Endothelial cell of umbilical vein (primary cell): ENCODE measurements around the gene SPACA9. TPM values are rescaled to one million over a fixed set of nuclear protein-coding genes. Genes with fewer than 3 reads are reported as not detected.

Source experiments
- BruUV-seq: library from RNA; stranded (reverse); fragments of 400-500 nt; replicated peaks from 2 replicates; lab custom pipeline; 2021; lab: Mats Ljungman, UMichigan
- CTCF ChIA-PET: fragments of 300-600, 350-600 bp; sonication (Branson Sonifier 250); formaldehyde crosslinking; loops from one replicate; lab custom pipeline; 2021; ENCODE audit warnings: antibody characterized with exemption, inconsistent platforms; lab: Charles Lee
- POLR2A ChIA-PET: fragments of 300-600, 350-600 bp; sonication (Branson Sonifier 250); formaldehyde crosslinking; loops from one replicate; lab custom pipeline; 2021; ENCODE audit warnings: antibody characterized with exemption, inconsistent platforms; lab: Charles Lee
- DNase-seq: peaks from one replicate; pipeline ENCODE4 v3.0.0-alpha.2; 2011; ENCODE audit warnings: low read depth, low spot score
- FAIRE-seq: peaks from 2 replicates; lab custom pipeline; 2011; peaks lifted over from hg19 to GRCh38; lab: Jason Lieb, UNC
- H2AFZ ChIP-seq: 2 replicates; pipeline ENCODE4 v1.6.0; 2012; ENCODE audit warnings: low read depth, low read length, control low read depth, inconsistent platforms
- H3K27ac ChIP-seq: 2 replicates; pipeline ENCODE4 v1.5.1; 2011; ENCODE audit warnings: low read depth, mild to moderate bottlenecking, control low read depth, low read length, moderate library complexity; ENCODE audit not compliant: insufficient read depth
- H3K27me3 ChIP-seq, 2 experiments: 2 replicates each; pipeline versions ENCODE4 v1.6.0 to v1.6.1; 2011; ENCODE audit warnings: low read length in 2 of 2, mixed read lengths in 1 of 2; ENCODE audit not compliant: control insufficient read depth in 2 of 2, insufficient read depth in 2 of 2
- H3K36me3 ChIP-seq, 2 experiments: 2 replicates in 1 of 2; 3 replicates in 1 of 2; pipeline ENCODE4 v1.5.1; 2011; ENCODE audit warnings: low read length in 2 of 2, mild to moderate bottlenecking in 1 of 2, moderate library complexity in 1 of 2; ENCODE audit not compliant: control insufficient read depth in 2 of 2, insufficient read depth in 2 of 2; ENCODE audit errors: extremely low read depth in 1 of 2
- H3K4me1 ChIP-seq: 3 replicates; pipeline ENCODE4 v1.5.1; 2011; ENCODE audit warnings: mild to moderate bottlenecking, low read length; ENCODE audit not compliant: control insufficient read depth, insufficient read depth; ENCODE audit errors: extremely low read depth
- H3K4me2 ChIP-seq: 2 replicates; pipeline ENCODE4 v1.6.1; 2011; ENCODE audit warnings: low read length, control low read depth, mixed read lengths; ENCODE audit not compliant: insufficient read depth
- H3K4me3 ChIP-seq, 3 experiments: fragments of 200-600 bp in 1 of 3; sonication (generic), shearing (Covaris generic) in 1 of 3; replicated peaks in 1 of 3; 2 replicates each; pipeline ENCODE4 v1.5.1; 2011 to 2016; ENCODE audit warnings: control low read depth in 3 of 3, low read length in 3 of 3, mild to moderate bottlenecking in 2 of 3, inconsistent platforms in 1 of 3, low read depth in 1 of 3, moderate library complexity in 1 of 3; ENCODE audit not compliant: insufficient read depth in 1 of 3
- H3K79me2 ChIP-seq: 2 replicates; pipeline ENCODE4 v1.6.0; 2012; ENCODE audit warnings: low read length, inconsistent platforms; ENCODE audit not compliant: control insufficient read depth, insufficient read depth
- H3K9ac ChIP-seq: replicated peaks from 2 replicates; pipeline ENCODE3; 2011; ENCODE audit warnings: low read length, control low read depth; ENCODE audit not compliant: insufficient read depth; ENCODE audit errors: extremely low read depth
- H3K9me1 ChIP-seq: replicated peaks from 3 replicates; pipeline ENCODE4 v1.6.0; 2011; ENCODE audit warnings: mild to moderate bottlenecking, low read length; ENCODE audit not compliant: control insufficient read depth, insufficient read depth; ENCODE audit errors: extremely low read depth
- H3K9me3 ChIP-seq: replicated peaks from 2 replicates; pipeline ENCODE4 v1.5.1; 2012; ENCODE audit warnings: low read length, inconsistent platforms; ENCODE audit not compliant: control insufficient read depth, insufficient read depth
- H4K20me1 ChIP-seq: replicated peaks from 2 replicates; pipeline ENCODE3; 2011; ENCODE audit warnings: mild to moderate bottlenecking, low read length; ENCODE audit not compliant: control insufficient read depth, insufficient read depth; ENCODE audit errors: extremely low read depth
- CTCF ChIP-seq, 2 donors: IDR thresholded peaks; 1 replicate in 1 of 2; 2 replicates in 1 of 2; pipeline ENCODE4 v1.5.1; 2011; ENCODE audit warnings: low read length in 2 of 2, mild to moderate bottlenecking in 2 of 2, moderate library complexity in 2 of 2, control low read depth in 1 of 2, inconsistent platforms in 1 of 2, low read depth in 1 of 2; ENCODE audit not compliant: insufficient read depth in 1 of 2; ENCODE audit errors: extremely low read depth in 1 of 2
- EZH2 ChIP-seq: IDR thresholded peaks from 2 replicates; pipeline ENCODE4 v1.6.1; 2012; ENCODE audit warnings: borderline replicate concordance, low read depth, mild to moderate bottlenecking, moderate library complexity, low read length, inconsistent platforms; ENCODE audit not compliant: severe bottlenecking
- FOS ChIP-seq: IDR thresholded peaks from 2 replicates; pipeline ENCODE4 v1.6.1; 2011; ENCODE audit warnings: mild to moderate bottlenecking, low read length, moderate library complexity, borderline replicate concordance; ENCODE audit not compliant: insufficient read depth
- GATA2 ChIP-seq: IDR thresholded peaks from 2 replicates; pipeline ENCODE4 v1.7.0; 2011; ENCODE audit warnings: low read depth, mild to moderate bottlenecking, moderate library complexity, mixed read lengths, low read length; ENCODE audit not compliant: insufficient read length, insufficient read depth
- JUN ChIP-seq: IDR thresholded peaks from 2 replicates; pipeline ENCODE4 v1.6.1; 2011; ENCODE audit warnings: borderline replicate concordance, low read depth; ENCODE audit not compliant: insufficient read length, insufficient read depth
- MAX ChIP-seq: IDR thresholded peaks from 2 replicates; pipeline ENCODE4 v1.6.1; 2011; ENCODE audit not compliant: insufficient read depth, insufficient read length
- MYC ChIP-seq: IDR thresholded peaks from one replicate; pipeline ENCODE4 v1.6.1; 2011; ENCODE audit warnings: mild to moderate bottlenecking, low read depth, low read length
- POLR2A ChIP-seq: IDR thresholded peaks from 2 replicates; pipeline ENCODE4 v1.6.1; 2012; ENCODE audit warnings: low read depth, mild to moderate bottlenecking, control low read depth, low read length
- POLR2AphosphoS5 ChIP-seq: IDR thresholded peaks from 2 replicates; pipeline ENCODE4 v1.6.1; 2012; ENCODE audit warnings: low read depth, mild to moderate bottlenecking, control low read depth, low read length, moderate library complexity; ENCODE audit not compliant: insufficient read depth
- dilution Hi-C: fragments of 300-500 bp; cut with MboI; formaldehyde crosslinking; loops from one replicate; pipeline ENCODE4 v1.15.0; 2019; ENCODE audit warnings: low sequenced_read_pairs; ENCODE audit not compliant: extremely low pct_ligation_motif_present
- intact Hi-C: fragments of 100-400 bp; cut with micrococcal nuclease; formaldehyde crosslinking; loops from one replicate; pipeline ENCODE4 v1.10.0; 2022
- polyA plus RNA-seq, 4 experiments: library from polyadenylated mRNA; depleted of rRNA in 3 of 4; stranded (reverse) in 3 of 4; unstranded in 1 of 4; fragments of >200 nt; gene quantifications; 2 replicates each; pipeline versions ENCODE4 v1.2.1 to v1.2.3, GENCODE V29; 2011 to 2012; ENCODE audit warnings: missing spikeins in 1 of 4
- total RNA-seq: library from RNA; stranded (reverse); gene quantifications from 2 replicates; pipeline ENCODE4 v1.2.3, GENCODE V29; 2021

The SPACA9 gene
- total and polyA plus RNA-seq, 2 donors (not counting 3 experiments of a cell fraction or from before 2014, with no cell fraction given), result 2.6 to 3.6 TPM

- FAIRE-seq, result no peak
- no TSS peak for BruUV-seq
- Histone ChIP-seq H3K4me2 (no peak overlapping the region), H3K27me3 (no peaks in the 10 kb centered on the region), H3K9ac (no peak overlapping the region), H3K79me2 (no peaks in the 10 kb centered on the region), H3K4me1 (no peaks in the 10 kb centered on the region), H2AFZ (no peak overlapping the region), H3K4me3 (no peak overlapping the region), H3K36me3 (no peaks in the 10 kb centered on the region), H3K9me1 (no peaks in the 10 kb centered on the region), H3K9me3 (no peaks in the 10 kb centered on the region), H3K27ac (no peak overlapping the region), H4K20me1 (no peaks in the 10 kb centered on the region)
- CTCF ChIA-PET, result no interaction called here
- TF ChIP-seq POLR2AphosphoS5 (no peak), FOS (no peak), GATA2 (no peak), POLR2A (no peak), MAX (no peak)
- dilution Hi-C loops (no loop called here), intact Hi-C loops (no loop called here)
- no peak for DNase-seq
- POLR2A ChIA-PET, result no interaction called here
Measured at GRCh38 chr9:132886334-132886725, 7.6 kb downstream of the SPACA9 start.

GRCh38 chr9:132887181-132888120 lies 8.8 kb downstream of the SPACA9 start:
- Histone ChIP-seq H3K36me3 (no peaks in the 10 kb centered on the region), H3K9me1 (no peaks in the 10 kb centered on the region), H3K9me3 (no peaks in the 10 kb centered on the region), H3K27ac (no peak overlapping the region), H3K79me2 (no peaks in the 10 kb centered on the region), H3K27me3 (no peaks in the 10 kb centered on the region), H3K4me2 (no peak overlapping the region), H3K9ac (no peak overlapping the region), H4K20me1 (no peaks in the 10 kb centered on the region), H3K4me1 (no peaks in the 10 kb centered on the region), H2AFZ (no peak overlapping the region), H3K4me3 (no peak overlapping the region)
- ChIA-PET CTCF (no interaction called here), POLR2A (no interaction called here)
- no peak for DNase-seq
- dilution Hi-C loops, result no loop called here
- intact Hi-C loops, result no loop called here
- TF ChIP-seq EZH2 (no peak), POLR2AphosphoS5 (no peak), FOS (no peak), CTCF (IDR thresholded peaks at IDR 0.05; ENCODE audit: extremely low read depth in 1 of 2, insufficient read depth in 1 of 2, low read depth in 1 of 2, low read length in 2 of 2) (no peak), MAX (no peak), GATA2 (no peak), MYC (no peak), JUN (no peak), POLR2A (no peak)
- BruUV-seq, result no TSS peak
- no peak for FAIRE-seq
